ENCODE data around the gene PKD1L1. TPM values are rescaled to one million over a fixed set of nuclear protein-coding genes. Genes with fewer than 3 reads are reported as not detected.
"Not testable (repeated sequence)": the region's sequence is repeated elsewhere in the genome, so short reads cannot be mapped to it uniquely, and the experiment has no call there.

The PKD1L1 gene
- total RNA-seq, 2 donors from 2014 or later, result 0.77 to 0.83 TPM

GRCh38 chr7:47923081-47923875 lies 25.0 kb downstream of the PKD1L1 start:
- not testable (repeated sequence) for H3K36me3 Mint-ChIP-seq (ENCODE audit: low read depth); H3K4me1 Mint-ChIP-seq; H3K27ac Mint-ChIP-seq; ATAC-seq; H3K27me3 Mint-ChIP-seq; H3K9me3 ChIP-seq (ENCODE audit: control insufficient read depth, low read length, poor library complexity, severe bottlenecking); H3K4me3 Mint-ChIP-seq; DNase-seq

- H3K9me3 ChIP-seq (ENCODE audit: control insufficient read depth, low read length, poor library complexity, severe bottlenecking); DNase-seq; H3K27me3 Mint-ChIP-seq; H3K27ac Mint-ChIP-seq; H3K36me3 Mint-ChIP-seq (ENCODE audit: low read depth); H3K4me1 Mint-ChIP-seq; H3K4me3 Mint-ChIP-seq; ATAC-seq: not testable (repeated sequence)
Observed at GRCh38 chr7:47916514-47916913, 31.8 kb downstream of the PKD1L1 start.

GRCh38 chr7:47915616-47915976 lies 32.7 kb downstream of the PKD1L1 start:
- Mint-ChIP-seq H3K36me3 (ENCODE audit: low read depth) (no peaks in the 10 kb centered on the region), H3K4me3 (no peak overlapping the region), H3K27me3 (no peaks in the 10 kb centered on the region), H3K27ac (no peak overlapping the region), H3K4me1 (no peaks in the 10 kb centered on the region)
- ATAC-seq, result no peak
- no peak for DNase-seq
- H3K9me3 ChIP-seq (ENCODE audit: control insufficient read depth, low read length, poor library complexity, severe bottlenecking), result no peaks in the 10 kb centered on the region

GRCh38 chr7:47914717-47915615 lies 33.3 kb downstream of the PKD1L1 start:
- H3K36me3 Mint-ChIP-seq (ENCODE audit: low read depth), result no peaks in the 10 kb centered on the region
- H3K4me3 Mint-ChIP-seq, result no peak overlapping the region
- H3K27ac Mint-ChIP-seq, result no peak overlapping the region
- H3K4me1 Mint-ChIP-seq, result no peaks in the 10 kb centered on the region
- ATAC-seq (no peak), DNase-seq (no peak)
- H3K27me3 Mint-ChIP-seq, result no peaks in the 10 kb centered on the region
- H3K9me3 ChIP-seq (ENCODE audit: control insufficient read depth, low read length, poor library complexity, severe bottlenecking), result no peaks in the 10 kb centered on the region

- H3K27me3 Mint-ChIP-seq, result no peaks in the 10 kb centered on the region
- no peaks in the 10 kb centered on the region for H3K36me3 Mint-ChIP-seq (ENCODE audit: low read depth)
- H3K27ac Mint-ChIP-seq, result no peak overlapping the region
- H3K9me3 ChIP-seq (ENCODE audit: control insufficient read depth, low read length, poor library complexity, severe bottlenecking), result no peaks in the 10 kb centered on the region
- no peak overlapping the region for H3K4me3 Mint-ChIP-seq
- ATAC-seq, result no peak
- no peaks in the 10 kb centered on the region for H3K4me1 Mint-ChIP-seq
- DNase-seq, result no peak
Observed at GRCh38 chr7:47912332-47912731, 35.9 kb downstream of the PKD1L1 start.

GRCh38 chr7:47908720-47909119 lies 39.5 kb downstream of the PKD1L1 start:
- H3K27me3 Mint-ChIP-seq, result no peaks in the 10 kb centered on the region
- H3K36me3 Mint-ChIP-seq (ENCODE audit: low read depth), result no peaks in the 10 kb centered on the region
- H3K27ac Mint-ChIP-seq, result no peak overlapping the region
- no peaks in the 10 kb centered on the region for H3K9me3 ChIP-seq (ENCODE audit: control insufficient read depth, low read length, poor library complexity, severe bottlenecking)
- no peaks in the 10 kb centered on the region for H3K4me1 Mint-ChIP-seq
- no peak for ATAC-seq
- DNase-seq, result no peak
- no peak overlapping the region for H3K4me3 Mint-ChIP-seq

- Mint-ChIP-seq H3K27me3 (no peaks in the 10 kb centered on the region), H3K4me1 (no peaks in the 10 kb centered on the region), H3K4me3 (no peak overlapping the region), H3K36me3 (ENCODE audit: low read depth) (no peaks in the 10 kb centered on the region), H3K27ac (no peak overlapping the region)
- no peaks in the 10 kb centered on the region for H3K9me3 ChIP-seq (ENCODE audit: control insufficient read depth, low read length, poor library complexity, severe bottlenecking)
- no peak for DNase-seq
- no peak for ATAC-seq
Observed at GRCh38 chr7:47907981-47908616, 40.2 kb downstream of the PKD1L1 start.

- ATAC-seq, result no peak
- no peaks in the 10 kb centered on the region for H3K9me3 ChIP-seq (ENCODE audit: control insufficient read depth, low read length, poor library complexity, severe bottlenecking)
Observed at GRCh38 chr7:47906883-47907282, 41.4 kb downstream of the PKD1L1 start.

GRCh38 chr7:47905076-47905920 lies 43.0 kb downstream of the PKD1L1 start:
- Mint-ChIP-seq H3K27me3 (no peaks in the 10 kb centered on the region), H3K27ac (no peak overlapping the region), H3K4me3 (no peak overlapping the region), H3K36me3 (ENCODE audit: low read depth) (no peaks in the 10 kb centered on the region), H3K4me1 (no peaks in the 10 kb centered on the region)
- ATAC-seq (no peak), DNase-seq (no peak)
- no peaks in the 10 kb centered on the region for H3K9me3 ChIP-seq (ENCODE audit: control insufficient read depth, low read length, poor library complexity, severe bottlenecking)

More at GRCh38 chr7:47906883-47907282, 41.4 kb downstream of the PKD1L1 start:
- DNase-seq, result no peak
- Mint-ChIP-seq H3K27ac (no peak overlapping the region), H3K36me3 (ENCODE audit: low read depth) (no peaks in the 10 kb centered on the region), H3K27me3 (no peaks in the 10 kb centered on the region), H3K4me3 (no peak overlapping the region), H3K4me1 (no peaks in the 10 kb centered on the region)

- Mint-ChIP-seq H3K36me3 (ENCODE audit: low read depth) (peaks cover 4% of the 10 kb centered on the region), H3K27me3 (peaks cover 9% of the 10 kb centered on the region), H3K4me1 (no peaks in the 10 kb centered on the region), H3K27ac (no peak overlapping the region), H3K4me3 (no peak overlapping the region)
- ATAC-seq, result no peak
- DNase-seq, result no peak
- H3K9me3 ChIP-seq (ENCODE audit: control insufficient read depth, low read length, poor library complexity, severe bottlenecking), result no peaks in the 10 kb centered on the region
Observed at GRCh38 chr7:47902013-47902412, 46.3 kb downstream of the PKD1L1 start.

- peaks cover 7% of the 10 kb centered on the region for H3K36me3 Mint-ChIP-seq (ENCODE audit: low read depth)
- H3K4me1 Mint-ChIP-seq, result peaks cover 2% of the 10 kb centered on the region
- DNase-seq (no peak), ATAC-seq (no peak)
- no peaks in the 10 kb centered on the region for H3K9me3 ChIP-seq (ENCODE audit: control insufficient read depth, low read length, poor library complexity, severe bottlenecking)
- H3K27ac Mint-ChIP-seq, result no peak overlapping the region
- H3K27me3 Mint-ChIP-seq, result peaks cover 13% of the 10 kb centered on the region
- no peak overlapping the region for H3K4me3 Mint-ChIP-seq
Observed at GRCh38 chr7:47901542-47901941, 46.7 kb downstream of the PKD1L1 start.

- no peak for ATAC-seq
Observed at GRCh38 chr7:47897831-47898230, 50.4 kb downstream of the PKD1L1 start.

More at GRCh38 chr7:47897831-47898230, 50.4 kb downstream of the PKD1L1 start:
- peaks cover 15% of the 10 kb centered on the region for H3K27me3 Mint-ChIP-seq
- H3K4me1 Mint-ChIP-seq, result peaks cover 2% of the 10 kb centered on the region
- H3K4me3 Mint-ChIP-seq, result no peak overlapping the region
- DNase-seq, result no peak
- no peaks in the 10 kb centered on the region for H3K9me3 ChIP-seq (ENCODE audit: control insufficient read depth, low read length, poor library complexity, severe bottlenecking)
- peaks cover 8% of the 10 kb centered on the region for H3K36me3 Mint-ChIP-seq (ENCODE audit: low read depth)
- H3K27ac Mint-ChIP-seq, result no peak overlapping the region

All from T-helper 17 cell (primary cell).